NT2/D1 (cell line): ENCODE measurements around the gene PKP4.
"Not testable (repeated sequence)": the region's sequence is repeated elsewhere in the genome, so short reads cannot be mapped to it uniquely, and the experiment has no call there.

Source experiments
- DNase-seq: peaks from one replicate; pipeline ENCODE4 v3.0.0-alpha.2; 2011; ENCODE audit warnings: low read depth, low spot score
- H3K27me3 ChIP-seq: 2 replicates; pipeline ENCODE4 v1.6.0; 2011; ENCODE audit warnings: mild to moderate bottlenecking; ENCODE audit not compliant: insufficient read length, insufficient read depth
- H3K36me3 ChIP-seq: 2 replicates; pipeline ENCODE4 v1.6.1; 2011; ENCODE audit warnings: mild to moderate bottlenecking, low read length, mixed read lengths; ENCODE audit not compliant: insufficient read depth, insufficient read length
- H3K4me1 ChIP-seq: 2 replicates; pipeline ENCODE4 v1.5.1; 2011; ENCODE audit not compliant: insufficient read depth, insufficient read length
- H3K4me3 ChIP-seq: 2 replicates; pipeline ENCODE4 v1.5.1; 2011; ENCODE audit warnings: low read depth; ENCODE audit not compliant: insufficient read length
- H3K9ac ChIP-seq: 2 replicates; pipeline ENCODE4 v1.6.0; 2011; ENCODE audit warnings: low read depth; ENCODE audit not compliant: insufficient read length
- H3K9me3 ChIP-seq: 2 replicates; pipeline ENCODE4 v1.5.1; 2011; ENCODE audit warnings: mild to moderate bottlenecking, low read length; ENCODE audit not compliant: insufficient read depth
- SUZ12 ChIP-seq: IDR thresholded peaks from 2 replicates; pipeline ENCODE4 v1.6.1; 2011; ENCODE audit not compliant: insufficient read length, insufficient read depth; ENCODE audit errors: extremely low read depth
- YY1 ChIP-seq: IDR thresholded peaks from 2 replicates; pipeline ENCODE4 v1.6.1; 2011; ENCODE audit not compliant: insufficient read length, insufficient read depth
- ZNF274 ChIP-seq: IDR thresholded peaks from 2 replicates; pipeline ENCODE4 v1.6.1; 2011; ENCODE audit warnings: mild to moderate bottlenecking, low read depth, low read length

Gene PKP4

GRCh38 chr2:158473719-158474392, 17.1 kb downstream of the PKP4 start:
- no peak overlapping the region for H3K4me3 ChIP-seq
- no peak overlapping the region for H3K9ac ChIP-seq
- no peaks in the 10 kb centered on the region for H3K27me3 ChIP-seq
- no peak for DNase-seq
- peaks cover 28% of the 10 kb centered on the region for H3K36me3 ChIP-seq
- TF ChIP-seq ZNF274 (no peak), YY1 (no peak)
- peaks cover 20% of the 10 kb centered on the region for H3K9me3 ChIP-seq
- H3K4me1 ChIP-seq: no peaks in the 10 kb centered on the region

- not testable (repeated sequence) for H3K9ac ChIP-seq, H3K4me3 ChIP-seq, H3K4me1 ChIP-seq, DNase-seq, H3K27me3 ChIP-seq
- Histone ChIP-seq H3K9me3 (peaks cover 20% of the 10 kb centered on the region), H3K36me3 (peaks cover 25% of the 10 kb centered on the region)
Measured at GRCh38 chr2:158474526-158475011, 17.8 kb downstream of the PKP4 start.

- peaks cover 10% of the 10 kb centered on the region for H3K9me3 ChIP-seq
- no peak overlapping the region for H3K4me3 ChIP-seq
- peaks cover 17% of the 10 kb centered on the region for H3K36me3 ChIP-seq
- H3K27me3 ChIP-seq: no peaks in the 10 kb centered on the region
- no peak for DNase-seq
- no peaks in the 10 kb centered on the region for H3K4me1 ChIP-seq
- no peak overlapping the region for H3K9ac ChIP-seq
- TF ChIP-seq SUZ12: no peak
Measured at GRCh38 chr2:158477202-158477601, 20.4 kb downstream of the PKP4 start.

GRCh38 chr2:158478237-158478636, 21.5 kb downstream of the PKP4 start:
- DNase-seq: no peak
- H3K36me3 ChIP-seq: peaks cover 17% of the 10 kb centered on the region
- H3K27me3 ChIP-seq: no peaks in the 10 kb centered on the region
- H3K9ac ChIP-seq: no peak overlapping the region
- H3K4me3 ChIP-seq: no peak overlapping the region
- TF ChIP-seq ZNF274: no peak
- TF ChIP-seq YY1: no peak
- TF ChIP-seq SUZ12: no peak
- H3K9me3 ChIP-seq: 0 out of 2 replicates have a peak, but pooled peaks cover under 1% of the 10 kb centered on the region
- H3K4me1 ChIP-seq: no peaks in the 10 kb centered on the region

GRCh38 chr2:158478816-158479215, 22.1 kb downstream of the PKP4 start:
- no peak overlapping the region for H3K9ac ChIP-seq
- no peak overlapping the region for H3K4me3 ChIP-seq
- no peak for DNase-seq
- H3K36me3 ChIP-seq: peaks cover 17% of the 10 kb centered on the region
- TF ChIP-seq SUZ12 (no peak), ZNF274 (no peak), YY1 (no peak)
- no peaks in the 10 kb centered on the region for H3K27me3 ChIP-seq
- no peaks in the 10 kb centered on the region for H3K9me3 ChIP-seq
- H3K4me1 ChIP-seq: no peaks in the 10 kb centered on the region

GRCh38 chr2:158481116-158481515, 24.4 kb downstream of the PKP4 start:
- no peak overlapping the region for H3K4me3 ChIP-seq
- H3K9me3 ChIP-seq: no peaks in the 10 kb centered on the region
- no peak for DNase-seq
- no peak overlapping the region for H3K9ac ChIP-seq
- H3K36me3 ChIP-seq: peaks cover 10% of the 10 kb centered on the region
- TF ChIP-seq YY1 (no peak), SUZ12 (no peak), ZNF274 (no peak)
- no peaks in the 10 kb centered on the region for H3K4me1 ChIP-seq
- no peaks in the 10 kb centered on the region for H3K27me3 ChIP-seq

GRCh38 chr2:158482594-158482993, 25.8 kb downstream of the PKP4 start:
- no peak for DNase-seq
- H3K9ac ChIP-seq: no peak overlapping the region
- H3K9me3 ChIP-seq: no peaks in the 10 kb centered on the region
- no peaks in the 10 kb centered on the region for H3K4me1 ChIP-seq
- no peak overlapping the region for H3K4me3 ChIP-seq
- no peaks in the 10 kb centered on the region for H3K27me3 ChIP-seq
- TF ChIP-seq SUZ12 (no peak), YY1 (no peak), ZNF274 (no peak)
- peaks cover under 1% of the 10 kb centered on the region for H3K36me3 ChIP-seq

GRCh38 chr2:158484892-158485556, 28.3 kb downstream of the PKP4 start:
- no peaks in the 10 kb centered on the region for H3K4me1 ChIP-seq

More at GRCh38 chr2:158484892-158485556, 28.3 kb downstream of the PKP4 start:
- no peak overlapping the region for H3K4me3 ChIP-seq
- no peaks in the 10 kb centered on the region for H3K9me3 ChIP-seq
- no peak for DNase-seq
- TF ChIP-seq SUZ12 (no peak), YY1 (no peak), ZNF274 (no peak)
- no peaks in the 10 kb centered on the region for H3K27me3 ChIP-seq
- H3K9ac ChIP-seq: no peak overlapping the region
- no peaks in the 10 kb centered on the region for H3K36me3 ChIP-seq
